Activated CD4-positive, alpha-beta T cell treated with anti-CD3 and anti-CD28 coated beads for 48 hours (primary cell): Measurements from ENCODE around the gene RNF14.

Source experiments
- DNase-seq: peaks from one replicate; pipeline ENCODE4 v3.0.0-alpha.2; 2020

RNF14 gene

GRCh38 chr5:141948812-141949211 lies 20.1 kb upstream of the RNF14 start:
- DNase-seq, result no peak

- no peak for DNase-seq
Observed at GRCh38 chr5:141949511-141949910, 19.4 kb upstream of the RNF14 start.

GRCh38 chr5:141950207-141951005 lies 18.5 kb upstream of the RNF14 start:
- DNase-seq, result no peak

- DNase-seq, result peak; percentile 56
Observed at GRCh38 chr5:141951332-141951781, 17.5 kb upstream of the RNF14 start.

GRCh38 chr5:141952020-141952419 lies 16.9 kb upstream of the RNF14 start:
- DNase-seq, result no peak

GRCh38 chr5:141954194-141954593 lies 14.7 kb upstream of the RNF14 start:
- DNase-seq, result no peak

- no peak for DNase-seq
Observed at GRCh38 chr5:141957367-141957996, 11.4 kb upstream of the RNF14 start.

- DNase-seq, result peak; percentile 28
Observed at GRCh38 chr5:141958113-141958512, 10.8 kb upstream of the RNF14 start, which contains the start of gene PCDH12. TSS of gene PCDH12 (minus strand) at chr5:141958202. CDS start at chr5:141957851, 351 bp downstream.

- peak; percentile 41 for DNase-seq
Observed at GRCh38 chr5:141958546-141959172, 10.2 kb upstream of the RNF14 start.

GRCh38 chr5:141960018-141960417 lies 8.9 kb upstream of the RNF14 start:
- DNase-seq, result peak; percentile 49

GRCh38 chr5:141960449-141961323 lies 8.2 kb upstream of the RNF14 start:
- peak; percentile 93 for DNase-seq

GRCh38 chr5:141961466-141961865 lies 7.4 kb upstream of the RNF14 start:
- DNase-seq, result no peak

GRCh38 chr5:141963701-141964100 lies 5.2 kb upstream of the RNF14 start:
- DNase-seq, result no peak

GRCh38 chr5:141965071-141965470 lies 3.8 kb upstream of the RNF14 start:
- no peak for DNase-seq

- no peak for DNase-seq
Observed at GRCh38 chr5:141966275-141966962, 2.5 kb upstream of the RNF14 start.

- no peak for DNase-seq
Observed at GRCh38 chr5:141966963-141967333, 2.0 kb upstream of the RNF14 start.

GRCh38 chr5:141969783-141970771 lies 1.2 kb downstream of the RNF14 start:
- no peak for DNase-seq

- DNase-seq, result no peak
Observed at GRCh38 chr5:141973871-141974595, 5.1 kb downstream of the RNF14 start.

GRCh38 chr5:141976176-141976575 lies 7.3 kb downstream of the RNF14 start:
- no peak for DNase-seq

- no peak for DNase-seq
Observed at GRCh38 chr5:141978389-141978788, 9.5 kb downstream of the RNF14 start.
